ENCODE data around the gene UBALD1. TPM values are rescaled to one million over a fixed set of nuclear protein-coding genes. Genes with fewer than 3 reads are reported as not detected.

UBALD1 gene
- total and polyA plus RNA-seq, 12 donors: 3.7 to 92.7 (median 18.9) TPM

- no peak overlapping the region for H3K27ac ChIP-seq
- H3K4me3 ChIP-seq: no peak overlapping the region
- peaks cover 10 to 24% of the 10 kb centered on the region in 2 donors for H3K4me1 ChIP-seq (replicated peaks in 1 of 2)
- intact Hi-C loops (cut with DNase I): no loop called here
- H3K27me3 ChIP-seq: no peaks in the 10 kb centered on the region
- TF ChIP-seq CTCF (IDR thresholded peaks at IDR 0.05) (no peak), POLR2A (IDR thresholded peaks at IDR 0.05) (no peak)
- DNase-seq: no peak
- WGBS, 4 donors: 86 to 93% (median 90%) methylated on average over 5 to 8 of the region's 8 CpGs
- H3K36me3 ChIP-seq (replicated peaks in 1 of 2): no peaks in the 10 kb centered on the region
- no peaks in the 10 kb centered on the region for H3K9me3 ChIP-seq (replicated peaks in 1 of 3)
These were observed 4.1 kb upstream of the UBALD1 start for GRCh38 chr16:4618645-4619418.

- Histone ChIP-seq H3K27ac (peak overlapping the region in 2 of 5 donors; percentile 4 to 93), H3K36me3 (replicated peaks in 1 of 2) (no peaks in the 10 kb centered on the region), H3K4me3 (no peak overlapping the region), H3K9me3 (replicated peaks in 1 of 3) (no peaks in the 10 kb centered on the region), H3K27me3 (no peaks in the 10 kb centered on the region), H3K4me1 (replicated peaks in 1 of 2) (peaks cover 17 to 33% of the 10 kb centered on the region in 2 donors)
- TF ChIP-seq POLR2A (IDR thresholded peaks at IDR 0.05) (no peak), CTCF (IDR thresholded peaks at IDR 0.05) (no peak)
- intact Hi-C loops (cut with DNase I): no loop called here
- DNase-seq: no peak
- WGBS, 4 donors: 89 to 91% (median 91%) methylated on average over 7 to 8 of the region's 8 CpGs
These were observed 3.2 kb upstream of the UBALD1 start for GRCh38 chr16:4617880-4618279.

- Histone ChIP-seq H3K4me3 (peak overlapping the region in 3 of 4 donors; percentile 55 to 100 (median 56)), H3K27ac (peak overlapping the region; percentile 85 to 95 (median 94)), H3K4me1 (replicated peaks in 1 of 2) (peaks cover 19 to 47% of the 10 kb centered on the region in 2 donors), H3K9me3 (replicated peaks in 1 of 3) (no peaks in the 10 kb centered on the region), H3K36me3 (replicated peaks in 1 of 2) (no peaks in the 10 kb centered on the region), H3K27me3 (no peaks in the 10 kb centered on the region)
- intact Hi-C loops (cut with DNase I): no loop called here
- DNase-seq: peak; percentile 99 to 100 (median 100)
- WGBS, 4 donors: 0 to 1% (median 0%) methylated on average over 23 to 57 of the region's 57 CpGs
- TF ChIP-seq POLR2A (IDR thresholded peaks at IDR 0.05) (peak; percentile 60 to 77), CTCF (IDR thresholded peaks at IDR 0.05) (peak in 4 of 6 experiments; percentile 13 to 38 (median 21))
These were observed 1.5 kb upstream of the UBALD1 start for GRCh38 chr16:4616047-4616811.

- DNase-seq: peak in 5 of 7 donors; percentile 33 to 75 (median 47)
- intact Hi-C loops (cut with DNase I): no loop called here
These were observed 827 bp upstream of the UBALD1 start for GRCh38 chr16:4615384-4616046.

More at GRCh38 chr16:4615384-4616046, 827 bp upstream of the UBALD1 start:
- TF ChIP-seq POLR2A (IDR thresholded peaks at IDR 0.05) (no peak), CTCF (IDR thresholded peaks at IDR 0.05) (no peak)
- WGBS, 4 donors: 59 to 81% (median 71%) methylated on average over 10 to 39 of the region's 39 CpGs
- H3K27me3 ChIP-seq: no peaks in the 10 kb centered on the region
- H3K36me3 ChIP-seq (replicated peaks in 1 of 2): no peaks in the 10 kb centered on the region
- peak overlapping the region; percentile 70 to 95 (median 83) for H3K27ac ChIP-seq
- H3K4me3 ChIP-seq: peak overlapping the region in 2 of 4 donors; percentile 62 to 100
- H3K9me3 ChIP-seq (replicated peaks in 1 of 3): no peaks in the 10 kb centered on the region
- H3K4me1 ChIP-seq (replicated peaks in 1 of 2): peaks cover 19 to 47% of the 10 kb centered on the region in 2 donors
